Measurements from ENCODE around the gene SLC23A2.
"Not testable (repeated sequence)": the region's sequence is repeated elsewhere in the genome, so short reads cannot be mapped to it uniquely, and the experiment has no call there.

The SLC23A2 gene

GRCh38 chr20:4936392-4936850 lies 64.9 kb downstream of the SLC23A2 start:
- no peak for DNase-seq (ENCODE audit: low read depth in 2 of 2)

- DNase-seq (ENCODE audit: low read depth in 2 of 2): no peak
These were observed 69.2 kb downstream of the SLC23A2 start for GRCh38 chr20:4932061-4932460.

- DNase-seq (ENCODE audit: low read depth in 2 of 2): no peak
These were observed 71.5 kb downstream of the SLC23A2 start for GRCh38 chr20:4929686-4930397.

GRCh38 chr20:4926531-4927156 lies 74.7 kb downstream of the SLC23A2 start:
- no peak for DNase-seq (ENCODE audit: low read depth in 2 of 2)

GRCh38 chr20:4925842-4926530 lies 75.3 kb downstream of the SLC23A2 start:
- DNase-seq (ENCODE audit: low read depth in 2 of 2): no peak

GRCh38 chr20:4924446-4924845 lies 76.9 kb downstream of the SLC23A2 start:
- no peak for DNase-seq (ENCODE audit: low read depth in 2 of 2)

GRCh38 chr20:4924032-4924431 lies 77.3 kb downstream of the SLC23A2 start:
- no peak for DNase-seq (ENCODE audit: low read depth in 2 of 2)

GRCh38 chr20:4922186-4922585 lies 79.1 kb downstream of the SLC23A2 start:
- no peak for DNase-seq (ENCODE audit: low read depth in 2 of 2)

- DNase-seq (ENCODE audit: low read depth in 2 of 2): not testable (repeated sequence)
These were observed 80.0 kb downstream of the SLC23A2 start for GRCh38 chr20:4921271-4921670.

GRCh38 chr20:4920655-4921054 lies 80.7 kb downstream of the SLC23A2 start:
- no peak for DNase-seq (ENCODE audit: low read depth in 2 of 2)

- no peak for DNase-seq (ENCODE audit: low read depth in 2 of 2)
These were observed 81.2 kb downstream of the SLC23A2 start for GRCh38 chr20:4920131-4920530.

- DNase-seq (ENCODE audit: low read depth in 2 of 2): no peak
These were observed 82.1 kb downstream of the SLC23A2 start for GRCh38 chr20:4919047-4919704.

- DNase-seq (ENCODE audit: low read depth in 2 of 2): no peak
These were observed 82.8 kb downstream of the SLC23A2 start for GRCh38 chr20:4918473-4918872.

GRCh38 chr20:4916971-4917881 lies 84.1 kb downstream of the SLC23A2 start:
- DNase-seq (ENCODE audit: low read depth in 2 of 2): no peak

- DNase-seq (ENCODE audit: low read depth in 2 of 2): no peak
These were observed 88.2 kb downstream of the SLC23A2 start for GRCh38 chr20:4913147-4913546.

GRCh38 chr20:4912380-4913142 lies 88.7 kb downstream of the SLC23A2 start:
- no peak for DNase-seq (ENCODE audit: low read depth in 2 of 2)

- no peak for DNase-seq (ENCODE audit: low read depth in 2 of 2)
These were observed 90.4 kb downstream of the SLC23A2 start for GRCh38 chr20:4910951-4911350.

- DNase-seq (ENCODE audit: low read depth in 2 of 2): no peak
These were observed 95.7 kb downstream of the SLC23A2 start for GRCh38 chr20:4905613-4906012.

GRCh38 chr20:4905195-4905594 lies 96.1 kb downstream of the SLC23A2 start:
- DNase-seq (ENCODE audit: low read depth in 2 of 2): no peak

- no peak for DNase-seq (ENCODE audit: low read depth in 2 of 2)
These were observed 97.0 kb downstream of the SLC23A2 start for GRCh38 chr20:4904127-4904860.

Data from stimulated activated CD8-positive, alpha-beta memory T cell treated with anti-CD3 and anti-CD28 coated beads, Interleukin-15, amount 100 ng/mL, for 48 hours (primary cell).